NCI-H82 (cell line): ENCODE measurements around the gene SLC2A10.

Source experiments
- DNase-seq: peaks from one replicate; lab custom pipeline; 2025; lab: John Stamatoyannopoulos, UW

Gene SLC2A10

DNA sequence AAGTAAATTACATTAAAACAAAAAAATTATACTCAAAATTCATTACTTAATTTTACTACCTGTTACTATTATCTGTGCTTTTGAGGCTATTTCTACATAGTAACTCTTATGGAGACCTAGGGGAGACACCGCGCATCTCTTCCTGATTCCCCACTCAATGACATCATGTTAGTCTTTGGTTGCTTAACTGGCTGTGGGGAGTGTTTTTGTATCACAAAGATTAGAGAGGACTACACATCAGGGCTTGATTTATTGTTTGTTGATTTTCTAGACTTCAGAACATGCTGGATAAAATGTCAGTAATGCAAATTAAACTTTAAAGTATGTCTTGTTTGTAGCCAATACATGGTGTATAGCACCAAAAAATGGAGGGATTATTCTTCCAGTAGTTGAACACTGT is 26.0 kb downstream of the SLC2A10 start:
- no peak for DNase-seq

DNA sequence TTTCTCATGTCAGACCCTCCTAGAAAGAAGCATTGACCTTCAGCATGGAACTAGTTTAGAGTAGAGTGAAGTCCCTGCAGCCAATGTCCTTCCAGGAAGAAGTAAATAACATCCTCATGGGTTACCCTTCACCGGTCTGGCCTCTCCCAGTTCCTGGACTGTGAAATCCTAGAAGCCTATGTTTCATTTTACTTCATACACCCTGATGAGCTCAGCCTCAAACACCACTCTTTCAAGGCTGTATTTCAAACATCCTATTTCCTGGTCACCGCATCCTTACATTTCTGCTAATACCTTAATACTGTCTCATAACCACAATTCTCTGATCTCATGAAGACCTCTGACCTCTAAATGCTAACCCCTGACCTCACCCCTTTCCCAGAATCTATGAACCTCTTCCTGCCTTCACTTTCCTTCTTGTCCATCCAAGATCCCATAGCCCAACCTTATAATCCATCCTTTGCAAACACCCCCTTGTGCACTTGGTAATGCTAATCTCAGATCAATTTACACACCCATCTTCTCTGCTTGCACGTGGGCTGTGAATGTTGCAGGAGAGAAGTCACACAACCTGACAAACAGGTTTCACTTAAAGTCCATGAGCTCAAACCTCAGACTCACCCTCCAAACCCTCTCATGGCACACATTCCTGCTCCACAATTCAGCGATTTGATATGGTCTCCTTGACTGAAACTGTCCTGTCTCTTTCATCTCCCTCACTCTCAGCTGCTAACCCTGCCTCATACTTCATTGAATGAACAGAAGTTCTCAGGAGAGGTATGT is 30.2 kb downstream of the SLC2A10 start:
- DNase-seq, result no peak

DNA sequence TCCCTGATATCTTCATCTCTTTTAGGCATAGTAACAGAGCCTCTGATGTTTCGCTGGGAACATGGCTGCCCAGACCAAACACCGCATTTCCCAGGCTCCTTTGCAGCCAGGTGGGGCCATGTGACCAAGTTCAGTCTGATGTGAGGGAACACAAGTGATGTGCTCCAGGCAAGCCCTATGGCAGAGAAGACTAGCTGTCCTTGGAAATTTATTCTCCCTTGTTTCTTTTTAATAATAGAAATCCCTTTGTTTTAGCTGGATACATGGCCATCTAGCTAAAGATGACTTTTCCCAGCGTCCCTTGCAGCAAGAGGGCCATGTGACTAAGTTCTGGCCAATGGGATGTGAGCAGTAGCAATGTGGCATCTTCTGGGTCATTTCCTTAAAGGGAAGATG is 30.8 kb downstream of the SLC2A10 start:
- DNase-seq, result no peak

GRCh38 chr20:46741924-46742668 is 32.6 kb downstream of the SLC2A10 start:
- no peak for DNase-seq

DNA sequence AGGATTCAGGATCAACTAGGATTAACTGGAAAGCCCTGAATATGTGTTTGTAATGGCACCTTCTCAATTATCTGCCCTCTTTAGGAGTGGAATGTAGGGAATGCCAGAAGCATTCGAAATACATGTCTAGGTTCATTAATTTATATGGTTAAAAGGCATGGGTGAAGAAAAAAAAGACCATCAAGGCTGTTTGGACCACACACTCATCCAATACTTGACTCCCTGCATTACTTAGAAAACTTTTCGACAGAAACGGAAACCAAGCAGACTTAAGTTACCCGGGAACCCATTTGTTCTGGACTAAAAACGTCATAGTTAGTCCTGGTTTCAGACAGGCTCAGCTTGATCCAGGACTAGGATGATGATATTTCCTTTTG is 33.2 kb downstream of the SLC2A10 start:
- no peak for DNase-seq

- no peak for DNase-seq
These were observed 33.6 kb downstream of the SLC2A10 start for GRCh38 chr20:46743088-46743487.

DNA sequence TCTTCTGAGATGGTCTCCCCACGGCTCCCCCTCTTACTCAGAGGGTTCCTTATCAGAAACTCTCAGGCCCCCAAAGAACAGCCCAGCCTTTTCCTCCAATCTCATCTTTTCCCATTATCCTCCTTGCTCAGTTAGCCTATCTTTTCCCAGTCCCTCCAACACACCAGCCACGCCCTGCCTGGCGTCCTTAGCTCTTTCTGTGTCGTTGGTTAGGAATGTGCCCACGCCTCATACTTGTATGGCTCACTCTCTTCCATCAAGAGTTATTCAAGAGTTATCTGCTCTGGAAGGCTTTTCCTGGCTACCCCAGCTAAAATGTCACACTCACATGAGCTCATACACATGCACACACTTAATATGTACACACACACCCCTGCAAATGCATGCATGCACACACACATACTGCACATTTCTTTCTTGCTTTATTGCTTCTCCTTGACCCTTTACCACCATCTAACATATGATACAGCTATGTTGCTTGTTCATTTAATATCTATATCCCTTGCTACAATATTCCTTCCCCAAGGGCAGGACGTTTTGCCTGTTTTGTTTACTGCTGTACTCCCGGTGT is 37.6 kb downstream of the SLC2A10 start:
- DNase-seq, result no peak

DNA sequence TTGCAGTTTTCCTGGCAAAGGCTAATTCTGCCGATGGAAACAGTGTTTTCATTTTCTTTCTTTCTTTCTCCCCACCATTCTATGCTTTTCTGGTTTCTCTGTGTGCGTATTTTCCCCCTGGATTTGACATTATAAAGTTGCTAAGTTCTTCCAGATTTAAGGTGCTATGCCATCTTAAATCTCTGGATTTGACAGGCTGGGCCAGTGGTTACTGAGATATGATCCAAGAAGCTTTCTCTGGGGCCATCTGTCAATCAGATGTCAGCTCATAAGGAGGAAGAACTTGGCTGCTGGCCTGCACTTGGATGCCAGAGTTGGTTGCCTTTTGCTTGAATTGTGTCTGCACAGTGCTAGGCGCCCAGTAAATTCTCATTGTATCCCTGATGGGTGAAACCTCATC is 39.7 kb downstream of the SLC2A10 start:
- DNase-seq, result peak; percentile 60

GRCh38 chr20:46751856-46752255 is 42.4 kb downstream of the SLC2A10 start:
- DNase-seq, result peak; percentile 37

- DNase-seq, result peak; percentile 90
These were observed 43.3 kb downstream of the SLC2A10 start for GRCh38 chr20:46752728-46753127.

GRCh38 chr20:46755483-46756413 is 46.3 kb downstream of the SLC2A10 start:
- no peak for DNase-seq

GRCh38 chr20:46756419-46756818 is 47.0 kb downstream of the SLC2A10 start:
- no peak for DNase-seq

DNA sequence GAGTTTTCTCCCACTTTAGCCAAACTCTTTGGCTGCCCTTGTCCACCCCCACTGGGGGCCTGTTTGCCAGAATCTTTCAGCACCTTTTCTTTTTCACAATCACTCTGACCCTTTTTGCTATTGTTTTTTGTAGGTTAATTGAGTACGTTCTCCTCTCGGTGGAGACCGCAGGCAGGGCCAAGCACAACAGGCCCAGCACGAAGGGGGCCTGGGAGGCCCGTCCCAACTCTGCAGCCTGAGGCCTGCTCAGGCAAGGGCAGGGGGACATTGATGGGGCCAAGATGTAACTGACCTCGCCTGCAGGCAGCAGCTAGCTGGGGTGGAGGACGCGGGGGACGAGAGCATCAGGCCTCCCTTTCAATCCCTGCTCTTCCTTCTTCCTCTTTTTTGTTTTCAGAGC is 47.7 kb downstream of the SLC2A10 start:
- no peak for DNase-seq

DNA sequence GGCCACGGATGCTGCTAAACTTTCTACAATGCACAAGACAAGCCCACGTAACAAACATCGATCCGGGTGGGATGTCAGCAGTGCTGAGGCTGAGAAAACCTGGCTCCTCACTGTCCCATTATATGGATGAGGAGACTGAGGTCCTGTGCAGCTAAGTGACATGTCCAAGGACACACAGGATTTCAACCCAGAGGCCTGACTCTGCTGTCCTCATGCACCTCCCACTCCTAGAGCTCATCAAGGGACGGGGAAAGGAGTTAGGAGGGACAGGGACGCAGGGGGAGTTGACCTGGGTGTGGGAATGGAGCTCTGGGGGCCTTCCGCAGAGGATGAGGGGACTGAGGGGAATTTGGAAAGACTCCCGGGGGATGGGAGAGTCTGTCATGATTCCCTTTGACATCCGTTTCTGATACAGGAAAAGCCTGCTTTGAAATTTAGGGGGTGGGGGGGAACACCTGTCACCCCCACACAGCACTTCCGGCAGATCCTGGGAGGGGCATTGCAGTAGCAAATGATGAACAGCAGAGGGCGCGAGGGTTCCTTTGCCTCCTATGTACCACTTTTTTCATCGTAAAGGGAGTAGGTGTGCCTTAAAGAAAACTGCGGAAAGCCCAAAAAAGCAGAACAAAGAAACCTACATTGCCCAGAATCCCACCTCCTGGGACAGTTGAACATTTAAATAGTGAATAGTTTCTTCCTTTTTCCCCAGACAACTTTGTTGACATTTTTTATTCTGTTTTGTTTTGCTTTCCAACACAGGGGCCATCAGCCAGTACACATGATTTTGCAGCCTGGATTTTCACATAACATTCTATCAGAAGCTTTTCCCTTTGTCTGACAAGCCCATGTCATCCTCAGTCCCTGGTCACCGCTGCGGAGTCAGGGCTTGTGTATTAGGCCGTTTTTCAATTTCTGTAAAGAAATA is 48.6 kb downstream of the SLC2A10 start:
- peak; percentile 91 for DNase-seq

GRCh38 chr20:46758929-46759669 is 49.6 kb downstream of the SLC2A10 start:
- peak; percentile 80 for DNase-seq

GRCh38 chr20:46761566-46761965 is 52.1 kb downstream of the SLC2A10 start:
- DNase-seq, result peak; percentile 38

DNA sequence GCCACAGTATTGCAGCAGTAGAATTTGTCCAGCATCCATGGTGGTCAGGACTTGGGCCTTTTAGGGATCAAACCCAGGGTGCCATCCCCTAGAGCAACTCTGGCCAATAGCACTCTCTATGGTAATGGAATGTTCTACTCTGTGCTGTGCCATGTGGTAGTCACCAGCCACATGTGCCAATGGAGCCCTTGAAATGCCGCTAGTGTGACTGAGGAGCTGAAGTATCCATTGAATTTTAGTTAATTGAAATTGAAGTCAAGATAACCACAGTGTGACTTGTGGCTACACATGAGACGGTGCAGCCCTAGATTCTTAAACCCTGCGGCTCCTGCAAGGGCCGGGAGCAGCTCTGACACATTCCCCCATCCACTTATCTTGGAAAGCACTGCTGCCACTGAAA is 54.6 kb downstream of the SLC2A10 start:
- no peak for DNase-seq

GRCh38 chr20:46765506-46766120 is 56.2 kb downstream of the SLC2A10 start:
- no peak for DNase-seq

GRCh38 chr20:46767127-46767761 is 57.8 kb downstream of the SLC2A10 start:
- DNase-seq, result peak; percentile 95
